ENCODE results near the gene CDH13.
A peak's percentile ranks its signal among the peaks of the same experiment; 100 is the strongest.
"Not testable (repeated sequence)": the region's sequence is repeated elsewhere in the genome, so short reads cannot be mapped to it uniquely, and the experiment has no call there.

CDH13 gene

GRCh38 chr16:82926500-82926899 lies 299.7 kb downstream of the CDH13 start (continued):
- TF ChIP-seq ZNF580 (tag by site-specific recombination; IDR thresholded peaks at IDR 0.05) (no peak), ZSCAN30 (tag by site-specific recombination; IDR thresholded peaks at IDR 0.05) (no peak), ZNF112 (tag by site-specific recombination; IDR thresholded peaks at IDR 0.05) (no peak), ZBTB48 (tag by site-specific recombination; IDR thresholded peaks at IDR 0.05) (no peak), ZNF623 (tag by site-specific recombination; IDR thresholded peaks at IDR 0.05) (no peak), SP2 (tag by site-specific recombination; IDR thresholded peaks at IDR 0.05) (no peak), ZNF549 (tag by site-specific recombination; IDR thresholded peaks at IDR 0.05) (no peak), ZNF266 (tag by site-specific recombination; IDR thresholded peaks at IDR 0.05; ENCODE audit: low read depth) (no peak)
- TF ChIP-seq, protein P1, sequence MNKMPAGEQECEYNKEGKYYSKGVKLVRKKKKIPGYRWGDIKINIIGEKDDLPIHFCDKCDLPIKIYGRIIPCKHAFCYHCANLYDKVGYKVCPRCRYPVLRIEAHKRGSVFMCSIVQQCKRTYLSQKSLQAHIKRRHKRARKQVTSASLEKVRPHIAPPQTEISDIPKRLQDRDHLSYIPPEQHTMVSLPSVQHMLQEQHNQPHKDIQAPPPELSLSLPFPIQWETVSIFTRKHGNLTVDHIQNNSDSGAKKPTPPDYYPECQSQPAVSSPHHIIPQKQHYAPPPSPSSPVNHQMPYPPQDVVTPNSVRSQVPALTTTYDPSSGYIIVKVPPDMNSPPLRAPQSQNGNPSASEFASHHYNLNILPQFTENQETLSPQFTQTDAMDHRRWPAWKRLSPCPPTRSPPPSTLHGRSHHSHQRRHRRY (tag by site-specific recombination; IDR thresholded peaks at IDR 0.05), result no peak
- TF ChIP-seq, protein P2, sequence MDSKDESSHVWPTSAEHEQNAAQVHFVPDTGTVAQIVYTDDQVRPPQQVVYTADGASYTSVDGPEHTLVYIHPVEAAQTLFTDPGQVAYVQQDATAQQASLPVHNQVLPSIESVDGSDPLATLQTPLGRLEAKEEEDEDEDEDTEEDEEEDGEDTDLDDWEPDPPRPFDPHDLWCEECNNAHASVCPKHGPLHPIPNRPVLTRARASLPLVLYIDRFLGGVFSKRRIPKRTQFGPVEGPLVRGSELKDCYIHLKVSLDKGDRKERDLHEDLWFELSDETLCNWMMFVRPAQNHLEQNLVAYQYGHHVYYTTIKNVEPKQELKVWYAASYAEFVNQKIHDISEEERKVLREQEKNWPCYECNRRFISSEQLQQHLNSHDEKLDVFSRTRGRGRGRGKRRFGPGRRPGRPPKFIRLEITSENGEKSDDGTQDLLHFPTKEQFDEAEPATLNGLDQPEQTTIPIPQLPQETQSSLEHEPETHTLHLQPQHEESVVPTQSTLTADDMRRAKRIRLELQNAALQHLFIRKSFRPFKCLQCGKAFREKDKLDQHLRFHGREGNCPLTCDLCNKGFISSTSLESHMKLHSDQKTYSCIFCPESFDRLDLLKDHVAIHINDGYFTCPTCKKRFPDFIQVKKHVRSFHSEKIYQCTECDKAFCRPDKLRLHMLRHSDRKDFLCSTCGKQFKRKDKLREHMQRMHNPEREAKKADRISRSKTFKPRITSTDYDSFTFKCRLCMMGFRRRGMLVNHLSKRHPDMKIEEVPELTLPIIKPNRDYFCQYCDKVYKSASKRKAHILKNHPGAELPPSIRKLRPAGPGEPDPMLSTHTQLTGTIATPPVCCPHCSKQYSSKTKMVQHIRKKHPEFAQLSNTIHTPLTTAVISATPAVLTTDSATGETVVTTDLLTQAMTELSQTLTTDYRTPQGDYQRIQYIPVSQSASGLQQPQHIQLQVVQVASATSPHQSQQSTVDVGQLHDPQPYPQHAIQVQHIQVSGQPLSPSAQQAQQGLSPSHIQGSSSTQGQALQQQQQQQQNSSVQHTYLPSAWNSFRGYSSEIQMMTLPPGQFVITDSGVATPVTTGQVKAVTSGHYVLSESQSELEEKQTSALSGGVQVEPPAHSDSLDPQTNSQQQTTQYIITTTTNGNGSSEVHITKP (tag by site-specific recombination; IDR thresholded peaks at IDR 0.05), result no peak

GRCh38 chr16:82933933-82934332 lies 307.2 kb downstream of the CDH13 start:
- TF ChIP-seq TRIM28 (IDR thresholded peaks at IDR 0.05; ENCODE audit: borderline replicate concordance, low read length), result peak; percentile 73; the same call in 1 of the 2 replicates
- TF ChIP-seq SETDB1 (IDR thresholded peaks at IDR 0.05; ENCODE audit: insufficient read length, low read length), result peak; percentile 80
- POLR2A ChIA-PET; H3K9me3 ChIP-seq (ENCODE audit: control insufficient read depth, insufficient read depth, low read depth, low read length); H3K27ac ChIP-seq (ENCODE audit: extremely low read depth, low read depth, low read length); CTCF ChIA-PET; H3K4me3 ChIP-seq (ENCODE audit: low read depth, low read length); H3K4me1 ChIP-seq (ENCODE audit: control insufficient read depth, insufficient read depth, low read length); H3K36me3 ChIP-seq (ENCODE audit: control insufficient read depth in 2 of 2, insufficient read depth in 1 of 2, low read length in 2 of 2): not testable (repeated sequence)

DNA sequence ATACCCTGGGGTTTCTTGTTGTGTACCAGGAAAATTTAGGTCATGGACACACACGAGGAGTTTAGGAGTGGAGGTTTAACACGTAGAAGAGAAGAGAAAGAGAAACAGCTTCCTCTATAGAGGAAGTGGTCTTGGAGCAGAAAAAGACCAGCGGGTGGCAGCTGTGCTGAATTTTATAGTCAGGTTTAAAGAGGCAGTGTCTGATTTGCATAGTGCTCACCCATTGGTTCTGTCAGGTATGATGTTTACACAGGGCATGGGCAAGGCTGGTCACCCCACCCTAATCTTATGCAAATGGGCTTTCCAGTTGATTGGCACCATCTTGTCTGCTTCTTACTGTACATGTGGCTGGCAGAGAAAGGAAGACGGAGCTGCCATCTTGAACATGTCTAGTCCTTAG lies 309.0 kb downstream of the CDH13 start:
- Histone ChIP-seq H3K9me3 (ENCODE audit: control insufficient read depth, insufficient read depth, low read depth, low read length) (no peaks in the 10 kb centered on the region), H3K36me3 (ENCODE audit: control insufficient read depth in 2 of 2, insufficient read depth in 1 of 2, low read length in 2 of 2) (no peaks in the 10 kb centered on the region), H3K4me1 (ENCODE audit: control insufficient read depth, insufficient read depth, low read length) (peaks cover 9% of the 10 kb centered on the region), H3K4me3 (ENCODE audit: low read depth, low read length) (no peak overlapping the region), H3K27ac (ENCODE audit: extremely low read depth, low read depth, low read length) (no peak overlapping the region)
- ChIA-PET POLR2A (no interaction called here), CTCF (interaction anchor here (0.7 kb wide), 1 partner anchor 77 kb away, joined by 3 read pairs; no protein-coding TSS in a partner anchor)
- TF ChIP-seq ZNF548 (tag by site-specific recombination; IDR thresholded peaks at IDR 0.05) (no peak), ZSCAN23 (tag by site-specific recombination; IDR thresholded peaks at IDR 0.05) (no peak), ZNF707 (tag by site-specific recombination; IDR thresholded peaks at IDR 0.05) (no peak), ZNF155 (tag by site-specific recombination; IDR thresholded peaks at IDR 0.05) (no peak), ZNF530 (tag by site-specific recombination; IDR thresholded peaks at IDR 0.05; ENCODE audit: low read depth) (no peak), MZF1 (tag by site-specific recombination; IDR thresholded peaks at IDR 0.05; ENCODE audit: borderline replicate concordance) (no peak), ZNF335 (tag by site-specific recombination; conservative IDR thresholded peaks at IDR 0.05) (no peak), ZNF701 (tag by site-specific recombination; IDR thresholded peaks at IDR 0.05) (no peak), ZNF596 (tag by site-specific recombination; IDR thresholded peaks at IDR 0.05) (no peak)

Measured in HEK293 (cell line).